ENCODE data around the gene OPRL1.

- no peak for TF ChIP-seq ZNF174 (tag by site-specific recombination; IDR thresholded peaks at IDR 0.05)
- no peak for TF ChIP-seq RBAK (tag by site-specific recombination; IDR thresholded peaks at IDR 0.05)
- TF ChIP-seq CTCF (tag by site-specific recombination; IDR thresholded peaks at IDR 0.05) = no peak
- no peak for TF ChIP-seq ZSCAN23 (tag by site-specific recombination; IDR thresholded peaks at IDR 0.05)
- TF ChIP-seq ZBTB26 (tag by site-specific recombination; optimal IDR thresholded peaks at IDR 0.05) = no peak
- no peak for TF ChIP-seq ZNF510 (tag by site-specific recombination; IDR thresholded peaks at IDR 0.05; ENCODE audit: insufficient replicate concordance)
- TF ChIP-seq PRDM10 (tag by site-specific recombination; IDR thresholded peaks at IDR 0.05) = no peak
- TF ChIP-seq ZNF19 (tag by site-specific recombination; IDR thresholded peaks at IDR 0.05; ENCODE audit: low read depth) = no peak
- no peak for TF ChIP-seq ZNF426 (tag by site-specific recombination; IDR thresholded peaks at IDR 0.05)
- TF ChIP-seq ZNF639 (tag by site-specific recombination; IDR thresholded peaks at IDR 0.05) = no peak
- TF ChIP-seq PBX3 (CRISPR knock-in tag; IDR thresholded peaks at IDR 0.05) = no peak
- no peak for TF ChIP-seq GLIS1 (tag by site-specific recombination; IDR thresholded peaks at IDR 0.05)
- no peak for TF ChIP-seq ZFHX2 (tag by site-specific recombination; conservative IDR thresholded peaks at IDR 0.05)
- peak; percentile 55; the same call in 1 of the 2 replicates for TF ChIP-seq ZBTB17 (tag by site-specific recombination; IDR thresholded peaks at IDR 0.05)
These were observed 2.3 kb downstream of the OPRL1 start for GRCh38 chr20:64082126-64082731.

Measured in HEK293 (cell line).